ENCODE data around the gene WDR37.

Gene WDR37

GRCh38 chr10:1123972-1124371 lies 67.8 kb downstream of the WDR37 start:
- in situ Hi-C loops (cut with MboI; ENCODE audit: low sequenced_read_pairs): no loop called here

- in situ Hi-C loops (cut with MboI; ENCODE audit: low sequenced_read_pairs): no loop called here
These were observed 68.6 kb downstream of the WDR37 start for GRCh38 chr10:1124796-1125195.

GRCh38 chr10:1126461-1126860 lies 70.3 kb downstream of the WDR37 start:
- in situ Hi-C loops (cut with MboI; ENCODE audit: low sequenced_read_pairs): no loop called here

GRCh38 chr10:1127629-1128028 lies 71.4 kb downstream of the WDR37 start:
- in situ Hi-C loops (cut with MboI; ENCODE audit: low sequenced_read_pairs): no loop called here

- in situ Hi-C loops (cut with MboI; ENCODE audit: low sequenced_read_pairs): no loop called here
These were observed 71.9 kb downstream of the WDR37 start for GRCh38 chr10:1128115-1128514.

GRCh38 chr10:1128649-1129048 lies 72.5 kb downstream of the WDR37 start:
- in situ Hi-C loops (cut with MboI; ENCODE audit: low sequenced_read_pairs): no loop called here

- in situ Hi-C loops (cut with MboI; ENCODE audit: low sequenced_read_pairs): no loop called here
These were observed 74.0 kb downstream of the WDR37 start for GRCh38 chr10:1130226-1130625.

- in situ Hi-C loops (cut with MboI; ENCODE audit: low sequenced_read_pairs): no loop called here
These were observed 75.0 kb downstream of the WDR37 start for GRCh38 chr10:1130995-1131790.

GRCh38 chr10:1132584-1132983 lies 76.4 kb downstream of the WDR37 start:
- in situ Hi-C loops (cut with MboI; ENCODE audit: low sequenced_read_pairs): no loop called here

GRCh38 chr10:1133495-1134045 lies 77.4 kb downstream of the WDR37 start:
- in situ Hi-C loops (cut with MboI; ENCODE audit: low sequenced_read_pairs): no loop called here

GRCh38 chr10:1134156-1134555 lies 78.0 kb downstream of the WDR37 start:
- in situ Hi-C loops (cut with MboI; ENCODE audit: low sequenced_read_pairs): no loop called here

- in situ Hi-C loops (cut with MboI; ENCODE audit: low sequenced_read_pairs): no loop called here
These were observed 80.1 kb downstream of the WDR37 start for GRCh38 chr10:1136268-1136667.

GRCh38 chr10:1137499-1138163 lies 81.4 kb downstream of the WDR37 start:
- in situ Hi-C loops (cut with MboI; ENCODE audit: low sequenced_read_pairs): no loop called here

- in situ Hi-C loops (cut with MboI; ENCODE audit: low sequenced_read_pairs): no loop called here
These were observed 82.3 kb downstream of the WDR37 start for GRCh38 chr10:1138529-1138928.

- in situ Hi-C loops (cut with MboI; ENCODE audit: low sequenced_read_pairs): no loop called here
These were observed 85.1 kb downstream of the WDR37 start for GRCh38 chr10:1141261-1141660.

- in situ Hi-C loops (cut with MboI; ENCODE audit: low sequenced_read_pairs): no loop called here
These were observed 85.5 kb downstream of the WDR37 start for GRCh38 chr10:1141701-1142100.

- in situ Hi-C loops (cut with MboI; ENCODE audit: low sequenced_read_pairs): no loop called here
These were observed 86.4 kb downstream of the WDR37 start for GRCh38 chr10:1142596-1142995.

- in situ Hi-C loops (cut with MboI; ENCODE audit: low sequenced_read_pairs): no loop called here
These were observed 91.6 kb downstream of the WDR37 start for GRCh38 chr10:1147810-1148209.

GRCh38 chr10:1148855-1149605 lies 92.8 kb downstream of the WDR37 start:
- in situ Hi-C loops (cut with MboI; ENCODE audit: low sequenced_read_pairs): no loop called here

GRCh38 chr10:1149793-1150637 lies 93.8 kb downstream of the WDR37 start:
- in situ Hi-C loops (cut with MboI; ENCODE audit: low sequenced_read_pairs): no loop called here

- in situ Hi-C loops (cut with MboI; ENCODE audit: low sequenced_read_pairs): no loop called here
These were observed 94.4 kb downstream of the WDR37 start for GRCh38 chr10:1150638-1150955.

All from HL-60/S4 treated with retinoic acid at 250 ng/mL for 4 days and 3 days (cell line).